Activated T-cell treated with anti-CD3 and anti-CD28 coated beads, Interleukin-2, amount 50 U/mL, for 72 hours (primary cell): ENCODE data around the gene FGF14. TPM values are rescaled to one million over a fixed set of nuclear protein-coding genes. Genes with fewer than 3 reads are reported as not detected.
"Not testable (repeated sequence)": the region's sequence is repeated elsewhere in the genome, so short reads cannot be mapped to it uniquely, and the experiment has no call there.

Experiments
- ATAC-seq, 2 donors: fragments of 150-1000 bp; cut with Tn5 transposase; replicated peaks in 1 of 2; 2 replicates each; pipeline ENCODE4 v1.10.0; 2021; ENCODE audit warnings: moderate library complexity in 2 of 2, mild to moderate bottlenecking in 1 of 2
- DNase-seq, 2 donors: peaks; one replicate each; pipeline ENCODE4 v3.0.0; 2021 to 2022; ENCODE audit warnings: mixed read lengths in 1 of 2
- H3K27ac Mint-ChIP-seq: one replicate; pipeline ENCODE4 v1.8.0; 2022; ENCODE audit warnings: mild to moderate bottlenecking, moderate library complexity, mixed read lengths
- H3K27me3 Mint-ChIP-seq: one replicate; pipeline ENCODE4 v1.8.0; 2022; ENCODE audit warnings: low read depth, mixed read lengths
- H3K36me3 Mint-ChIP-seq, 2 donors: one replicate each; pipeline ENCODE4 v1.8.0; 2022; ENCODE audit warnings: mixed read lengths in 2 of 2, mild to moderate bottlenecking in 1 of 2; ENCODE audit not compliant: insufficient read depth in 2 of 2
- H3K4me1 Mint-ChIP-seq: one replicate; pipeline ENCODE4 v1.8.0; 2022; ENCODE audit warnings: low read depth, mixed read lengths
- H3K4me3 Mint-ChIP-seq, 2 donors: one replicate each; pipeline ENCODE4 v1.8.0; 2022; ENCODE audit warnings: mild to moderate bottlenecking in 2 of 2, mixed read lengths in 2 of 2, moderate library complexity in 2 of 2
- H3K9me3 Mint-ChIP-seq, 2 donors: one replicate each; pipeline ENCODE4 v1.8.0; 2022; ENCODE audit warnings: mixed read lengths in 2 of 2
- total RNA-seq, 2 donors: library from RNA; stranded (reverse); gene quantifications; one replicate each; pipeline ENCODE4 v1.2.3, GENCODE V29; 2022

The FGF14 gene
- total RNA-seq, 2 donors from 2014 or later = 0.23 TPM; not detected in 1

DNA sequence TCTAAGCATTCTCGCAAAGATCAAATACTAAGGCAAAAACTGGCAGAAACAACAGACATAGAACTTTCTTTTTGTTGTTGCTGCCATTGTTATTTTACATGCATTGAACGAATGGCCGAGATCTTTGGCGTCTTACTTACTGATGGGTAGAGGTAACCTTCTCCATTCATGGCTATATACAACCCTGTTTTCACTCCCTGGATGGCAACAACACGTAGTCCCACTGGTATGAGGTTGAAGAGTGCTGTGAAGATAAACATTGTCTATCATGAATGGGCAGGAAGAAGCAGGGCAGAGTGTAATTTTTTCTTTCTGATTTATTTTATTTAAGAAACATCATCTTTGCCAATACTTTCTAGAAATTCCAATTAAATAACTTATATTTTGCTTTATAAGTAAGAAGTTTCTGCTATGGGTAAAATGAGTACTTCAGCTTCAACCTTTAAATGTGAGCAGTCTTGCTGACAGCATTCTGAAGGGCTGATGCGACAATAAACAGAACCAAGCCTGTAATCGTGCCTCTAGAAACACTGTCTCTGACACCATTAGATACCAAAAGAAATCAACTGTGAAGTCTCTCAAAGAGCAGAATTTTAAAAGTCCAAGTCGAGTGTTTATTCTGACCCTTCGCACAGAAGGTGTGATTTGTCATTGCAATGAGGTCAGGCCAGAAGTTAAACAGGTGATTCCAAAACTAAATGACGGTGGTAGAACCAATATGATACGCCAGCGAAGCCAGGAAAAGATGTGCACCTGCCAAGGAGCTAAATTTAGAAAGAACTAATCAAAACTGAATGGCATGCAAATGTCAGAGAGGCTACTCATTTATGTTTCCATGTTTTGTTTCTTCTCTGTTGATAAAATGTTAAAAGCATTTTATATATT lies 533.0 kb downstream of the FGF14 start:
- no peaks in the 10 kb centered on the region for H3K4me1 Mint-ChIP-seq
- no peaks in the 10 kb centered on the region for H3K36me3 Mint-ChIP-seq
- DNase-seq (no peak), ATAC-seq (no peak)
- no peak overlapping the region for H3K4me3 Mint-ChIP-seq
- H3K27ac Mint-ChIP-seq = no peak overlapping the region
- H3K27me3 Mint-ChIP-seq = no peaks in the 10 kb centered on the region
- no peaks in the 10 kb centered on the region for H3K9me3 Mint-ChIP-seq

DNA sequence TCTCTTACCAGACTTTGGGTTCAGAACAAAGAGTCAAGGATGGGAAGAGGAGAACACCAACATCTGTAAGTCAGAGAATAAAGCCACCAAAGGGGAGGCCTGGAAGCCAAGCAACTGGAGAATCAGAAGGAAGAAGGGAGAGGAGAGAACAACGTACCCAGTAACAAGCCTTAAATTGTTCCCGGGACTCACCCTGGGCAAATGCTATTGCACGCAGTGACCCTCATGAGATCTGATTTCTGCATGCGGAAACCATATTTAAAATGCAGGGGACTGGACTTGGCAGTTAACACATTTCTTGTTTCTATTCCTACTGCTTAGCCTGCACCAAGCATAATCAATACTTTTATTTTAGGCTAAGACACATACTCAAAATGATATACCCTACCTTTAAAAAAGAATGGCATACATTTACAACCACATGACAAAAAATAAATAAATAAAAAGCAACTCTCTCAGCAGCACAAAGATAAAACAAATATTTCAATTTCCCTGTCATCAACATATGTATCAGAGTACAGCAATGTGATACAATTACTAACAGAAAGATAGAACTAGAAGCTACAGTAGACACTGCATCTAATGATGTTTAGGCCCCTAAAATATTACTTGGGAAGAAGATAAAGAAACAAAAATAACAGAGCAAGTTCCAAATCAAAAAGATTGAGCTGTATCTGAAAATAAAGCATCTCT lies 534.8 kb downstream of the FGF14 start:
- no peaks in the 10 kb centered on the region for H3K9me3 Mint-ChIP-seq
- no peak overlapping the region for H3K27ac Mint-ChIP-seq
- no peaks in the 10 kb centered on the region for H3K27me3 Mint-ChIP-seq
- H3K36me3 Mint-ChIP-seq = no peaks in the 10 kb centered on the region
- H3K4me1 Mint-ChIP-seq = no peaks in the 10 kb centered on the region
- DNase-seq (no peak), ATAC-seq (no peak)
- no peak overlapping the region for H3K4me3 Mint-ChIP-seq

DNA sequence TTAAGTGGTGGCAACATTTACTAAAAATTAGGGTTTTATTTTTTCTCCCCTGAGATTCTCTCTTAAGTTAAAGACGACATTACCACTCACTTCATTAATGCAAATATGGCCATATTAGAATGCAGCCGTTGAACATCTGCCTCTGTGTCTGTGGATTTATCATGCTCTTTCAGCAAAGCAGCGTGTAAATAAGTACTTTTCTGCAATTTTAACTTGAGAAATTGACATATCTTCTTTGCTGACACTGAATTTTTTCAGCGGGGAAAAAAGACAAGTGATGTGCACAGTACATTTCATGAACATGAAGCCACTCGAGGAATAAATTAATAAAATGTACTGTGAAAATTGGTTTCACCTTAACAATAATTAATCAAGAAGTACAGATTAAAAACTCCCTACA lies 543.0 kb downstream of the FGF14 start:
- H3K4me1 Mint-ChIP-seq = no peaks in the 10 kb centered on the region
- DNase-seq (no peak), ATAC-seq (no peak)
- no peaks in the 10 kb centered on the region for H3K27me3 Mint-ChIP-seq
- H3K9me3 Mint-ChIP-seq = no peaks in the 10 kb centered on the region
- no peaks in the 10 kb centered on the region for H3K36me3 Mint-ChIP-seq
- no peak overlapping the region for H3K4me3 Mint-ChIP-seq
- H3K27ac Mint-ChIP-seq = no peak overlapping the region

DNA sequence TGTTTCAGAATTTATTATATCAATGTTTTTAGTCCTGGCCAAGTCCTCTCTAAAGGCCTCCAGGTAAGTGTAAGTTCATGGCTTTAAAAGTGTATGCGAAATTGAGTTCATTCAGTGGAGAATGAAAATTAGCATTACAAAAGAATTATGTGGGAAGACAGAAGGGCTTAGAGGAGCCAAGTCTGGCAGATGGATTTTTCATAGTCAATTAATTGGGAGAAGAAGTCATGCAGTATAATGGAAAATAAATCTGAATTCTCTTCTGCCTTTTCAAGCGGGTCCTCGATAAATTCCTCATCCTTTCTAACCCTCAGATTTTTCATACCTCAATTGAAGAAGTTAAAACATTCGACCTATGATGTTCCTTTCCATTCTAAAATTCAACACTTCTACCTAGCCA lies 555.1 kb downstream of the FGF14 start:
- Mint-ChIP-seq H3K4me3 (no peak overlapping the region), H3K27ac (no peak overlapping the region), H3K27me3 (no peaks in the 10 kb centered on the region)

DNA sequence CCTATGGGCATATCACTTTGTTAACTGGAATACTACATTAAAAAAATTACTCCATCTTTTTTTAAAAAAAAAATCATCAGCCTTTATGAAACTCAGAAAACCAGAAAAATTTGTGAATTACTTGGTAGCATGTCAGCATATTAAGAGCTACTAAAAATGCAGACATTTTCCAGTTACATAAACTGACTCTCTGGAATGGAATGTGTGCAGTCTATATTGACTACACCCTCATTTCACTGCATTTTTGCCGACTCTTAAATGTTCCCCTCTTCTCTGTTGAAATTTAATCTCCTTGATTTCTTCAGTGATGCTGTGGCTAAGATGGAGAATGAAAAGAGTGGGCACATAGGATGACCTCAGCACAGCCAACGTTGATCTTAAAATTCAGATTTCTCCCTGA lies 555.6 kb downstream of the FGF14 start:
- no peaks in the 10 kb centered on the region for H3K4me1 Mint-ChIP-seq
- no peak for ATAC-seq
- no peak for DNase-seq
- H3K27ac Mint-ChIP-seq = no peak overlapping the region
- H3K36me3 Mint-ChIP-seq = no peaks in the 10 kb centered on the region
- no peaks in the 10 kb centered on the region for H3K27me3 Mint-ChIP-seq
- H3K4me3 Mint-ChIP-seq = no peak overlapping the region
- no peaks in the 10 kb centered on the region for H3K9me3 Mint-ChIP-seq

More for the DNA sequence above, 555.1 kb downstream of the FGF14 start:
- Mint-ChIP-seq H3K36me3 (no peaks in the 10 kb centered on the region), H3K9me3 (no peaks in the 10 kb centered on the region), H3K4me1 (no peaks in the 10 kb centered on the region)
- DNase-seq (no peak), ATAC-seq (no peak)

DNA sequence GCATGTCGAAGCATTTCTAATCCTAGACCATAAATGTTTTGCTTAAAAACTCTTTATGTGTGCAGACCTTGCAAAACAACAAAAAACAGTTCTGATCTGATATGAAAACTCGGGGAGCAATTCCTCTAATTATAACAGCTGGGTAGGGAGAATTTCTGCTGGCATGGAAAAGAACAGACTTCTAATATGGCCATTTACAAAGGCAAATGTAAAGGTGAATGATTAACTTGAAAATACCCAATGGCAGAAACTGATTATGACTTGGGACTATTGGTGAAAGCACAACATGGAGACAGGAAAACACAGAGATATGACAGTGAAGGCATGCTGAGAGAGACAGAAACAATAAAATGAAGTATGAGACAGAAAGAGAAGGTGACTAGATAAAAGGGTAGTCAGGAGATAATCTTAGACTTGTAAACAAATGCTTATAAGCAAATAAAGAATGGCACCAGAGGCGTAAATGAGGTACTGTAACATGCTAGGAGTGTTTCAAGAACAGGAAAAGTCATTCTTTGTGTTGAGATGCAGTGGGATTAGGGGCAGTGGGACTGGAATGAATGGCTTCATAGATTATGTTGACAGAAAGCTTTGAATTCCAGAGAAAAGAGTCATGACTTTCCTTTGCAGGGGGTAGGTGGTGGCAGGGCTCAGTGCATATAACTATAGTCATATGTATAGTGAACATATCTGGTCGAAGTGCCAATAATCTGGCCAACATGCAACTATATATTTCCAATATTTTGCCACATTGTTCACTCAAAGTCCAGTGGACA lies 556.4 kb downstream of the FGF14 start:
- no peak for ATAC-seq
- Mint-ChIP-seq H3K9me3 (no peaks in the 10 kb centered on the region), H3K36me3 (no peaks in the 10 kb centered on the region), H3K4me1 (no peaks in the 10 kb centered on the region), H3K4me3 (no peak overlapping the region), H3K27me3 (no peaks in the 10 kb centered on the region), H3K27ac (no peak overlapping the region)
- no peak for DNase-seq

DNA sequence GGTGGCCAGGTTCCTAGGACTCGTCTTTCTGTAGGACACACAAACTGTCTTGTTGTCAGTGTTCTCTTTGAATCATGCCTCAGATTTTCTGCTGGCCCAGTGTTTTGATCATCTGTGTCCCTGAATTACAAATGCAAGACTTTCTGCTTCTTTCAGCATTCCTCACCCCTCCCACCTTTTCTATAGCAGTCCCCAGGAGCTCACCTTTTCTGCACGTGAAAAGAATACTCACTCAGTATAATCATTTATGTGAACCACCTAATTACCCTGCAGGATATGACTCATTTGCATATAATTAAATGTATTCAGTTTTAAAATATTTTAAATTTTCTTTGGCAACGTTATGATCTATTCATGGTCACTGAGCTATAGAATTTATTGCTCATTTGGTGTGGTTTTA lies 560.1 kb downstream of the FGF14 start:
- DNase-seq (no peak), ATAC-seq (no peak)
- no peaks in the 10 kb centered on the region for H3K27me3 Mint-ChIP-seq
- no peaks in the 10 kb centered on the region for H3K9me3 Mint-ChIP-seq
- H3K27ac Mint-ChIP-seq = no peak overlapping the region
- no peak overlapping the region for H3K4me3 Mint-ChIP-seq
- H3K4me1 Mint-ChIP-seq = no peaks in the 10 kb centered on the region
- no peaks in the 10 kb centered on the region for H3K36me3 Mint-ChIP-seq

DNA sequence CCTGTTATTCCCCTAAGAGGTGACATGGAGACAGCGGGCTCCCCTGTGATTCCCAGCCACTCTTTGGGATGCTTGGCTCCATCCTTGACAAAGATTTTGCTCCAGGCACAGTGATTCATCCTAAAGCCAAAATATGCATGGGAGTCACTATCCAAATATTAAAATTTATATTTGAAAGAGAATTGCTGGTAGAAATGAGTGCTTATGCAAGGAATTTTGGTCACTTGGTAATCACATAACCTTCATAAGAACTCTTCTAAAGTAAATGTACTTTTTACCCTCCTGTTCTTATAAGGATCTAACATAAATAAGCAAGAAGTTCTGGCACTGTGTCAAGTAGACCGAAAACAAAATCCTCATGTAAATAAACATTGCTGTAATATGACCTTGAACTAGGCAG lies 563.5 kb downstream of the FGF14 start:
- Mint-ChIP-seq H3K4me1 (no peaks in the 10 kb centered on the region), H3K27me3 (no peaks in the 10 kb centered on the region), H3K27ac (no peak overlapping the region), H3K4me3 (no peak overlapping the region), H3K36me3 (no peaks in the 10 kb centered on the region), H3K9me3 (no peaks in the 10 kb centered on the region)
- DNase-seq = no peak
- no peak for ATAC-seq

DNA sequence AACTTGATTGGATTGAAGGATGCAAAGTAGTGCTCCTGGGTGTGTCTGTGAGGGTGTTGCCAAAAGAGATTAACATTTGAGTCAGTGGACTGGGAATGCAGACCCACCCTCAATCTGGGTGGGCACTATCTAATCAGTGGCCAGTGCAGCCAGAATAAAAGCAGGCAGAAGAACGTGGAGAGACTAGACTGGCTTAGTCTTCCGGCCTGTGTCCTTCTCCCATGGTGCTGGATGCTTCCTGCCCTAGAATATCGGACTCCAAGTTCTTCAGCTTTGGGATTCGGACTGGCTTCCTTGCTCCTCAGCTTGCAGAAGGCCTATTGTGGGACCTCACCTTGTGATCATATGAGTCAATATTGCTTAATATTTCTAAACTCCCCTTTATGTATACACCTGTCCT lies 564.1 kb downstream of the FGF14 start:
- not testable (repeated sequence) for H3K4me3 Mint-ChIP-seq, DNase-seq, H3K9me3 Mint-ChIP-seq, H3K36me3 Mint-ChIP-seq, H3K27ac Mint-ChIP-seq, ATAC-seq, H3K4me1 Mint-ChIP-seq, H3K27me3 Mint-ChIP-seq

DNA sequence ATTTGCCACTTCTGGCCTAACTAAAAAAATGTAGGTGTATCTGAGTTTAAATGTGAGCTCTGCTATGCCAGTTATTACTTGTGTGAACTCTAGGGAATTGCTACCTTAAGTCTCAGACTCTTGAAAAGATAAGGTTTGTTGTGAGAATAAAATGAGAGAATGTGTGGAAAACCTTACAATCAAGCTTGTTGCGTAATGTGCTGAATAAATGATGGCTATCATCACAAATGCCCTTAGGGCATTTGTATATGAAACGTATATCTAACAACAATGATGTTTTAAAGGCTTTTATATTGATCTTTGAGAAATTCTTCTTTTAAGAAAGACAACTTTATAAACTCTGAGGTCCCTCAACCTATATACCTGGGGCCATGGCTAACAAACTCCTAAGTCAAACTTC lies 564.6 kb downstream of the FGF14 start:
- Mint-ChIP-seq H3K27ac (no peak overlapping the region), H3K9me3 (no peaks in the 10 kb centered on the region), H3K36me3 (no peaks in the 10 kb centered on the region), H3K4me1 (no peaks in the 10 kb centered on the region), H3K27me3 (peaks cover 4% of the 10 kb centered on the region), H3K4me3 (no peak overlapping the region)
- DNase-seq (no peak), ATAC-seq (no peak)

DNA sequence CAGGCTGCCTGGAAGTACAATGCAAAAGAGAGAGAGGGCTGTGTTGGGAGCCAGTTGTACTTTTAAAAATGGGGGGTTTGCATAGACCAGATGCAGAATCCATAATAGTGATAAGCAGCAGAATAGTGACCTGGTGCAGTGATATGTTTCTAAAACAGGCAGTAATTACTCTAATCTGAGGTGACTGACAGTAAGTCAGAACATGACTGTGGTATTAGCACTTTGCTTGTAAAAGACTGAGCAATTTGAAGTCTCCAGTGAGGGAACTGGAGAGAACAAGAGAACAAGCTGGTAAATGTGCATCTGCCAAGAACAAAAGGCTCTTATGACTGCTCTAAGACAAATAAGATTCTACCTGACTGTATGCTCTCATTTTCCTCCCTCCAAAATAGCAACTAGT lies 565.9 kb downstream of the FGF14 start:
- peaks cover 9% of the 10 kb centered on the region for H3K27me3 Mint-ChIP-seq
- no peaks in the 10 kb centered on the region for H3K4me1 Mint-ChIP-seq
- ATAC-seq (no peak), DNase-seq (no peak)
- peaks cover 0 to under 1% of the 10 kb centered on the region in 2 donors for H3K9me3 Mint-ChIP-seq
- no peak overlapping the region for H3K27ac Mint-ChIP-seq
- H3K4me3 Mint-ChIP-seq = no peak overlapping the region
- no peaks in the 10 kb centered on the region for H3K36me3 Mint-ChIP-seq

DNA sequence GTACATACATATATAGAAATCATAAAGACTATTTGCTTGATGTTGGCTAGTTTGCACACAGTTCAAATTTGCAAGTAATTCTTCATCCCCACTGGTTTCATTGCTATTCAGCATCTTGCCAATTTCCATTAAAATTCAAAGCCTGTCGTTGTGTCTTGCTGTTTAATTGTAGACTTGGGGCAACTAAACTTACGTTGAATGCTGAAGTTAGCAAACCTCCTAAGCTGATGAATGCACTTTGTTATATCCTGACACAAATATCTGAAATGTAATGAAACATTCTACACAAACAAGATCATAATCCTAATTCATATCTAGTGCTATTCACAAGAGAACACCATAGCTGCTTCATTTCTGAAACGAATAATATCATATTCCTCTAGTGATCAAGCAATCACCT lies 568.2 kb downstream of the FGF14 start:
- Mint-ChIP-seq H3K27me3 (peaks cover 9% of the 10 kb centered on the region), H3K4me1 (no peaks in the 10 kb centered on the region), H3K4me3 (no peak overlapping the region), H3K27ac (no peak overlapping the region), H3K36me3 (no peaks in the 10 kb centered on the region), H3K9me3 (peaks cover 0 to 2% of the 10 kb centered on the region in 2 donors)
- no peak for ATAC-seq
- no peak for DNase-seq

DNA sequence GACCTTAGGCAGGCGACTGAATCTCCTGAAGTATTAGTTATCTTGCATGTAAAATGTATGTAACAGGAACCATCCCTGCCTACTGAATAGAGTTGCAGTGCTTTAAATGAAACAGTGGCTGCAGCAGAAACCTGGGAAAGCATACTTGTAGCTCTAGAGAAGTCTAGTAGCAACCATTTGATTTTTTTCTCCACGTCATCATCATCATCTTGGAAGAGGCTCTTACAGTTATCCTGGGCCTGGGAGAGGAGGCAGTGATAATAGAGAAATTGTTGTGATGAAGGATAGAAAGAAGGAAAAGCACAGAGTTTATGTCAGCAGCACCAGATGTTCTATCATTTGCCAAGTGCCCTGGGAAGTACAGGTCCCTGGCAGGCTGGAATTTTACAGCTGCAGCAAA lies 571.8 kb downstream of the FGF14 start:
- Mint-ChIP-seq H3K27me3 (peaks cover 9% of the 10 kb centered on the region), H3K4me3 (no peak overlapping the region), H3K27ac (no peak overlapping the region), H3K4me1 (no peaks in the 10 kb centered on the region), H3K9me3 (peaks cover 0 to 2% of the 10 kb centered on the region in 2 donors), H3K36me3 (no peaks in the 10 kb centered on the region)
- ATAC-seq (no peak), DNase-seq (no peak)
